OCI-LY3 (cell line): ENCODE results near the gene CDH20.

Experiments used
- EZH2phosphoT487 ChIP-seq: fragments of 200-600 bp; shearing (Covaris generic); IDR thresholded peaks from 2 replicates; pipeline ENCODE4 v1.6.1; 2018; ENCODE audit warnings: antibody characterized with exemption, mixed run types, low read depth
- TF ChIP-seq, protein P1 (sequence below): fragments of 200-600, 300-600 bp; sonication (generic); IDR thresholded peaks from 2 replicates; pipeline ENCODE4 v1.5.1; 2014; ENCODE audit warnings: antibody characterized with exemption, low read length, low read depth

GRCh38 chr18:61337527-61337926 is 4.3 kb downstream of the CDH20 start:
- TF ChIP-seq, protein P1, sequence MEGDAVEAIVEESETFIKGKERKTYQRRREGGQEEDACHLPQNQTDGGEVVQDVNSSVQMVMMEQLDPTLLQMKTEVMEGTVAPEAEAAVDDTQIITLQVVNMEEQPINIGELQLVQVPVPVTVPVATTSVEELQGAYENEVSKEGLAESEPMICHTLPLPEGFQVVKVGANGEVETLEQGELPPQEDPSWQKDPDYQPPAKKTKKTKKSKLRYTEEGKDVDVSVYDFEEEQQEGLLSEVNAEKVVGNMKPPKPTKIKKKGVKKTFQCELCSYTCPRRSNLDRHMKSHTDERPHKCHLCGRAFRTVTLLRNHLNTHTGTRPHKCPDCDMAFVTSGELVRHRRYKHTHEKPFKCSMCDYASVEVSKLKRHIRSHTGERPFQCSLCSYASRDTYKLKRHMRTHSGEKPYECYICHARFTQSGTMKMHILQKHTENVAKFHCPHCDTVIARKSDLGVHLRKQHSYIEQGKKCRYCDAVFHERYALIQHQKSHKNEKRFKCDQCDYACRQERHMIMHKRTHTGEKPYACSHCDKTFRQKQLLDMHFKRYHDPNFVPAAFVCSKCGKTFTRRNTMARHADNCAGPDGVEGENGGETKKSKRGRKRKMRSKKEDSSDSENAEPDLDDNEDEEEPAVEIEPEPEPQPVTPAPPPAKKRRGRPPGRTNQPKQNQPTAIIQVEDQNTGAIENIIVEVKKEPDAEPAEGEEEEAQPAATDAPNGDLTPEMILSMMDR: no peak
- no peak for TF ChIP-seq EZH2phosphoT487
